HG02973 (cell line): ENCODE data around the gene MMS19.
"Not testable (repeated sequence)": the region's sequence is repeated elsewhere in the genome, so short reads cannot be mapped to it uniquely, and the experiment has no call there.

Experiments used
- ATAC-seq: cut with Tn5 transposase; IDR thresholded peaks from one replicate; pipeline ENCODE4 v1.9.1; 2021; ENCODE audit warnings: moderate library complexity; ENCODE audit not compliant: unreplicated experiment

Gene MMS19

GRCh38 chr10:97434055-97434454 lies 64.2 kb downstream of the MMS19 start:
- ATAC-seq, result no peak

- no peak for ATAC-seq
These were observed 69.6 kb downstream of the MMS19 start for GRCh38 chr10:97428572-97428981.

GRCh38 chr10:97427571-97428179 lies 70.5 kb downstream of the MMS19 start:
- no peak for ATAC-seq

- no peak for ATAC-seq
These were observed 71.2 kb downstream of the MMS19 start for GRCh38 chr10:97426776-97427570.

GRCh38 chr10:97425964-97426775 lies 72.1 kb downstream of the MMS19 start, which contains the start of gene PGAM1:
TSS of gene PGAM1 (plus strand) at chr10:97426191. CDS start at chr10:97426308, 117 bp downstream.
- peak; percentile 73 for ATAC-seq

GRCh38 chr10:97423757-97424098 lies 74.5 kb downstream of the MMS19 start:
- ATAC-seq, result not testable (repeated sequence)

- no peak for ATAC-seq
These were observed 81.7 kb downstream of the MMS19 start for GRCh38 chr10:97416565-97416964.

GRCh38 chr10:97412891-97413304 lies 85.3 kb downstream of the MMS19 start:
- ATAC-seq, result no peak

GRCh38 chr10:97411406-97411805 lies 86.8 kb downstream of the MMS19 start:
- ATAC-seq, result no peak

GRCh38 chr10:97408496-97408992 lies 89.7 kb downstream of the MMS19 start:
- ATAC-seq, result no peak
